Endothelial cell of coronary artery (primary cell): Measurements from ENCODE around the gene FGF12. TPM values are rescaled to one million over a fixed set of nuclear protein-coding genes. Genes with fewer than 3 reads are reported as not detected.

Experiments
- total RNA-seq: library from RNA; depleted of rRNA; stranded (reverse); fragments of >200 nt; gene quantifications from 2 replicates; pipeline ENCODE4 v1.2.3, GENCODE V29; 2014

FGF12 gene
- total RNA-seq = 0.28 and 1.1 TPM in 2 replicates

GRCh38 chr3:192727032-192727847 is at the start of gene FGF12:
Gene FGF12, minus strand, starts transcription at chr3:192727541.

Other genes starting within 250 kb of the FGF12 start
- gene MB21D2, start 190.3 kb upstream of the FGF12 start, total RNA-seq = 11.7 and 13.8 TPM in 2 replicates